ENCODE data around the gene MAP3K20. TPM values are rescaled to one million over a fixed set of nuclear protein-coding genes. Genes with fewer than 3 reads are reported as not detected.

The MAP3K20 gene
- total RNA-seq, 1 donor from 2014 or later: 23.5 TPM

DNA sequence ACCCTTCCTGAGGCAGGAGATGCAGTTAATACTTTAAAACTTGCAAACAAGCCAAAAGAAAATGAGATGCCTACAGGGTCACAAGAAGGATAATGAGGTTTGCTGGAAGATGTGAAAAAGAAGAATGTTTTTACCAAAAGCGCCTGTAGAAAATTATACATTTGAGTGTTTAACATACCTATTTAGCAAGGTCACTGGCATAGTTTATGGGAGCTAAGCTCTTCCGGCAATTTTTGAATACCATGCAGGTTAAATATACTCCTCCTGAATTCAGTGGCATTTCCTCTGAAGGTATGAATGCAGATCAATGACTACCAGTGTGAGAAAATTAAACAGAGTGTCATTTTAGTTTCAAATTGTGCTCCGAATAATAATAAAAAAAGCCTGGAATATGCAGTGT is 21.2 kb upstream of the MAP3K20 start:
- Mint-ChIP-seq H3K4me1 (ENCODE audit: unreplicated experiment) (peaks cover 18% of the 10 kb centered on the region), H3K4me3 (no peak overlapping the region), H3K9me3 (peaks cover 6% of the 10 kb centered on the region), H3K36me3 (no peaks in the 10 kb centered on the region), H3K27ac (no peak overlapping the region), H3K27me3 (peaks cover 4% of the 10 kb centered on the region)
- DNase-seq (ENCODE audit: extremely low spot score, unreplicated experiment): no peak
- TF ChIP-seq, protein P1, sequence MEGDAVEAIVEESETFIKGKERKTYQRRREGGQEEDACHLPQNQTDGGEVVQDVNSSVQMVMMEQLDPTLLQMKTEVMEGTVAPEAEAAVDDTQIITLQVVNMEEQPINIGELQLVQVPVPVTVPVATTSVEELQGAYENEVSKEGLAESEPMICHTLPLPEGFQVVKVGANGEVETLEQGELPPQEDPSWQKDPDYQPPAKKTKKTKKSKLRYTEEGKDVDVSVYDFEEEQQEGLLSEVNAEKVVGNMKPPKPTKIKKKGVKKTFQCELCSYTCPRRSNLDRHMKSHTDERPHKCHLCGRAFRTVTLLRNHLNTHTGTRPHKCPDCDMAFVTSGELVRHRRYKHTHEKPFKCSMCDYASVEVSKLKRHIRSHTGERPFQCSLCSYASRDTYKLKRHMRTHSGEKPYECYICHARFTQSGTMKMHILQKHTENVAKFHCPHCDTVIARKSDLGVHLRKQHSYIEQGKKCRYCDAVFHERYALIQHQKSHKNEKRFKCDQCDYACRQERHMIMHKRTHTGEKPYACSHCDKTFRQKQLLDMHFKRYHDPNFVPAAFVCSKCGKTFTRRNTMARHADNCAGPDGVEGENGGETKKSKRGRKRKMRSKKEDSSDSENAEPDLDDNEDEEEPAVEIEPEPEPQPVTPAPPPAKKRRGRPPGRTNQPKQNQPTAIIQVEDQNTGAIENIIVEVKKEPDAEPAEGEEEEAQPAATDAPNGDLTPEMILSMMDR (conservative IDR thresholded peaks at IDR 0.05): no peak

DNA sequence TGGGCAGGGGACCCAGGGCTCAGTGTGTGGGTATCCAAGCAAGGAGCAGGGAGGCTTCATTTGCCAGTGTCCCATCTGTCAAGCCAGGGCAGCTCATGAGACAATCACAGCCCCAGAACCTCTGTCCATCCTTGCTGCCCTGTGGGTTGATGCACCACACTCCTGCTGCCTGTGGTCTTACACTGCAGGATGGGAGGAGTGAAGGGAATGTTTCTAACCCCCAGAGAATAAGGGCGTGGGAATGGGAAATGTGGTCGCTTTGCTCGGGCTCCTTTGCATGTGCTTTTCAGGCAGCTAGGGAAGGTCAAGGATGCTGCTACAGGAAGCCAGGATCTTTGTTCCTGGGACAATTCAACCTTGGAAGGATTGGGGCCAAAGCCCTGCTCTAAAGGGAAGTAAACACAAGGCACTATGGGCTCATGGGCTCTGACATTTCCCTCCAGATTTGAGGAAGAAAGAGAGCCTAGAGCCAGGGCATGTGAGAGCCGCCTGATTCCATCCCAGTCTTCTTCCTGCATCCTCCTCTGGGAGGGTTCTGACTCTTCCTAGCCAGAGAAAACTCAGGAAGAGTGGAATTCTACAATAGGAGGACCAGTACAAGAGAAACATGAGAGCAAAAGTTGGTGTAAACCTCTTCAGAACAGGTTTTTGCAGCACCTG is 18.8 kb upstream of the MAP3K20 start:
- H3K36me3 Mint-ChIP-seq: no peaks in the 10 kb centered on the region
- H3K9me3 Mint-ChIP-seq: peaks cover 6% of the 10 kb centered on the region
- TF ChIP-seq, protein P1 (conservative IDR thresholded peaks at IDR 0.05): no peak
- H3K4me1 Mint-ChIP-seq (ENCODE audit: unreplicated experiment): peaks cover 6% of the 10 kb centered on the region
- no peak overlapping the region for H3K27ac Mint-ChIP-seq
- no peak for DNase-seq (ENCODE audit: extremely low spot score, unreplicated experiment)
- no peak overlapping the region for H3K4me3 Mint-ChIP-seq
- H3K27me3 Mint-ChIP-seq: peaks cover 4% of the 10 kb centered on the region

DNA sequence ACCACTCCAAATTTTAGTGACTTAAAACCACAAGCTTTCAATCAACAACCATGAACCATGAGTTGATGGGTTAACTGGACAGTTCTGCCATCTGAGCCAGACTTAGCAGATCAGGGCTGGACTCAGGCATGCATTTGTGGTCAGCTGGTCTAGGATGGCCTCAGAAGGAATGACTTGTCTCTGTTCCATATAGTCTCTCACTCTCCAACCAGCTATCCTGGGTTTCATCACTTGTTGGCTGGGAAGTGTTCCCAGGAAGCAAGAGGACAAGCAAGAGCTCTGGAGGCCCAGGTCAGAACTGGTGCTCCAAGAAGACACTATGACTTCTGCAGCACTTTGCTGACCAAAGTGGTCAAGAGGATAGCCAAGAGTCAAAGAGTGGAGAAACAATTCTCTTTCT is 17.5 kb upstream of the MAP3K20 start:
- TF ChIP-seq, protein P1 (conservative IDR thresholded peaks at IDR 0.05): no peak
- Mint-ChIP-seq H3K27me3 (peaks cover 4% of the 10 kb centered on the region), H3K4me1 (ENCODE audit: unreplicated experiment) (peaks cover 6% of the 10 kb centered on the region), H3K27ac (no peak overlapping the region), H3K4me3 (no peak overlapping the region), H3K9me3 (peaks cover 6% of the 10 kb centered on the region), H3K36me3 (no peaks in the 10 kb centered on the region)
- no peak for DNase-seq (ENCODE audit: extremely low spot score, unreplicated experiment)

DNA sequence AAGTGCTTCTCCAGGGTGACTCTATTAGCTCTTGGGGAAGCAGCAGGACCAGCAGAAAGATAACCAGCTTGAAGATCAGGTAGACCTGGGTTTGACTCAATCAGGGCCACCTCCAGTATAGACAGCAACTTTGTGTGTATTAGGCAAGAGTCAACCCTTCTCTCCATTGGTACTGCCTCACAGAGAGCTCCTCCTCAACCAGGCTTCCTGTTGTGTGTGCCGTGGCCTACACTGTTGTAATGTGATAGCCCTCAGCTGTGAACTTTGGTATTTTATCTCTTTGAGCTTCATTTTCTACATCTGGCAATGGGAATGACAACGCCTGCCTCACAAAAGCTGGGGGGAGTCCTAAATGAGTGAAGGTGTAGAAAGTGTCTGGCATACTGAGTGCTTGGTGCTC is 17.0 kb upstream of the MAP3K20 start:
- Mint-ChIP-seq H3K36me3 (no peaks in the 10 kb centered on the region), H3K9me3 (peaks cover 6% of the 10 kb centered on the region)

DNA sequence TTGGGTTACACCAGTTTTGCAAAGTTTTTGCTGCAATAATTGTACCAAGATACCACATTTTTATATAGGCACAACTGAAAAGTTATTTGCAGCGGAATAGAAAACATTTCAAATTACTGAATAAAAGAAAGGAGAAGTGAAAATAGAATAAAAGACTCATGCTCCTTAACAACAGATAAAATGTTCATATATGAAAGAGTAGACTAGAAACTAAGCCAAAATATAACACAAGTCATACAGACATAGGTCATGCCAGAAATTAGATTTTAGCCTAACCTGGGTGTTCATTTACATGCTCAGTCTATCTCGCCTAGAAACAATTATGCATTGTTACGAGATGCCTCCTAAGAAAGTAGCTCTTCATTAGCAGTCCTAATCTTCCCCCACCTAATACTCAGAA is 16.4 kb upstream of the MAP3K20 start:
- Mint-ChIP-seq H3K9me3 (peaks cover 6% of the 10 kb centered on the region), H3K27me3 (peaks cover 7% of the 10 kb centered on the region), H3K27ac (no peak overlapping the region), H3K4me3 (no peak overlapping the region), H3K36me3 (no peaks in the 10 kb centered on the region), H3K4me1 (ENCODE audit: unreplicated experiment) (peaks cover 4% of the 10 kb centered on the region)
- DNase-seq (ENCODE audit: extremely low spot score, unreplicated experiment): no peak
- TF ChIP-seq, protein P1 (conservative IDR thresholded peaks at IDR 0.05): no peak

More for the DNA sequence above, 17.0 kb upstream of the MAP3K20 start:
- TF ChIP-seq, protein P1 (conservative IDR thresholded peaks at IDR 0.05): no peak
- Mint-ChIP-seq H3K27me3 (peaks cover 4% of the 10 kb centered on the region), H3K27ac (no peak overlapping the region), H3K4me1 (ENCODE audit: unreplicated experiment) (peaks cover 6% of the 10 kb centered on the region), H3K4me3 (no peak overlapping the region)
- DNase-seq (ENCODE audit: extremely low spot score, unreplicated experiment): no peak

Data from type B pancreatic cell (in vitro differentiated cells).